GM12874 (cell line): ENCODE results near the gene SBK1.

ENCODE experiments used
- CTCF ChIP-seq: IDR thresholded peaks from 2 replicates; pipeline ENCODE4 v1.5.1; 2011; ENCODE audit warnings: low read depth, mild to moderate bottlenecking, control low read depth, low read length, moderate library complexity; ENCODE audit not compliant: insufficient read depth

SBK1 gene

GRCh38 chr16:28317040-28317880, 24.9 kb downstream of the SBK1 start:
- TF ChIP-seq CTCF = peak; percentile 92

DNA sequence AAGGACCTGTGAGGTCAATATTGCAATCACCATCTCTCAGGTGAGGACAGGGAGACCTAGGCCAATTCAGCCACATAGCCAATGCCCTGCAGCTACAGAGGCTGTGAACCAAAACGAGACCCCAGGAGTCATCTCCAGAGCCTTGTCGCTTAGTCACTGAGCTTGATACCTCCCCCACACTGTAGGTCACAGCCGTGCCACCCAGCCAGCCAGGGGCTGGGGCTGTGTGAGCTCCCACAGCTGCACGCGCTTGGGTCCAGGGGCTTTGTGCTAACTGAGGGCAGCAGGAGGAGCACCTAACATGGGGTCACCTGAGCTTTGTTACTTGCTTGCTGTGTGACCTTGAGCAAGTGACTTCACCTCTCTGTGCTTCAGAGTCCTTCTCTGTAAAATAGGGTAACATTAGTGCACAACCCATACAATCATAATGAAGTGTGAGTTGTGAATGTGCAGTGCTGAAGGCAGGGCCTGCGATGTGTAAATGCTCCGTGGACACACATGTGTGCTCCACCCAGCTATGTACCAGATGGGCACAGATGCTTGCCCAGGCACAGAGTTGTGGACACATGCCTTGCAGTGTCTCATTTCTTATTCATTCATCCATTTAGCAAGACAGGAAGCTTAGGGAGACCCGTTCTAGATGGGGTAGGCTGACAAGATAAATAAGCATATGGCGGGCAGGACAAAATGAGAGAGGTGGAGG, 25.9 kb downstream of the SBK1 start:
- TF ChIP-seq CTCF = no peak

DNA sequence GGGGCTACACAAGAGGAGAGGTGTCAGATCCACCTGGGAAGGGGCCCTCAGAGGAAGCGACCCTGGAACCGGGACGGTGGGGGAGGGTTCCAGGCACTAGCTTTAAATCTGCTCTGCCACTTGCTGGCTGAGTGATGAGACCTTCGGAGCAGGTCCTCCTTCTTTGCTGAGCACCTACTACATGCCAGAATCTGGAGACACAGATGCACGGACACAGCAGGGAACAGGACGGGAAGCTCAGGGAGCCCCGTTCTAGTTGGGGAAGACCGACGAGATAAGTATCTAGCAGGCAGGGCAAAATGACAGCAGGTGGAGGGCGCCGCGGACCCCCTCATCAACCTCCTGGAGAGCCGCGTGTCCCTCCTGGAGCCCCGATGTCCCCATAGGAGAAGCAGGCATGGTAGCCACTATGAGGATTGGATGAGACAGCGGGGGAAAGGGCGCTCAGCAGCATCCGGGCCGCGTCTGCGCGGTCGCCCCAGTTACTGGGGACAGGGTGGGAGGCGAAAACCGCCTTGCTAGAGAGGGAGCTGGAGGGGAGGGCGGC, 27.2 kb downstream of the SBK1 start:
- no peak for TF ChIP-seq CTCF

DNA sequence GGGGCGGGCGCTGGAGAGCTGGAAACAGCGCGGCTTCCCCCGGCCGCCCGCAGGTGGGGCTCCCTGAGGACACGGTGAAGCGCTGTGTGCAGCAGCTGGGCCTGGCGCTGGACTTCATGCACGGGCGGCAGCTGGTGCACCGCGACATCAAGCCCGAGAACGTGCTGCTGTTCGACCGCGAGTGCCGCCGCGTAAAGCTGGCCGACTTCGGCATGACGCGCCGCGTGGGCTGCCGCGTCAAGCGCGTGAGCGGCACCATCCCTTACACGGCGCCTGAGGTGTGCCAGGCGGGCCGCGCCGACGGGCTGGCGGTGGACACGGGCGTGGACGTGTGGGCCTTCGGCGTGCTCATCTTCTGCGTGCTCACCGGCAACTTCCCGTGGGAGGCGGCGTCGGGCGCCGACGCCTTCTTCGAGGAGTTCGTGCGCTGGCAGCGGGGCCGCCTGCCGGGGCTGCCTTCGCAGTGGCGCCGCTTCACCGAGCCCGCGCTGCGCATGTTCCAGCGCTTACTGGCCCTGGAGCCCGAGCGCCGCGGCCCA, 27.8 kb downstream of the SBK1 start:
- TF ChIP-seq CTCF = no peak

- no peak for TF ChIP-seq CTCF
Observed at GRCh38 chr16:28320741-28321140, 28.4 kb downstream of the SBK1 start.

DNA sequence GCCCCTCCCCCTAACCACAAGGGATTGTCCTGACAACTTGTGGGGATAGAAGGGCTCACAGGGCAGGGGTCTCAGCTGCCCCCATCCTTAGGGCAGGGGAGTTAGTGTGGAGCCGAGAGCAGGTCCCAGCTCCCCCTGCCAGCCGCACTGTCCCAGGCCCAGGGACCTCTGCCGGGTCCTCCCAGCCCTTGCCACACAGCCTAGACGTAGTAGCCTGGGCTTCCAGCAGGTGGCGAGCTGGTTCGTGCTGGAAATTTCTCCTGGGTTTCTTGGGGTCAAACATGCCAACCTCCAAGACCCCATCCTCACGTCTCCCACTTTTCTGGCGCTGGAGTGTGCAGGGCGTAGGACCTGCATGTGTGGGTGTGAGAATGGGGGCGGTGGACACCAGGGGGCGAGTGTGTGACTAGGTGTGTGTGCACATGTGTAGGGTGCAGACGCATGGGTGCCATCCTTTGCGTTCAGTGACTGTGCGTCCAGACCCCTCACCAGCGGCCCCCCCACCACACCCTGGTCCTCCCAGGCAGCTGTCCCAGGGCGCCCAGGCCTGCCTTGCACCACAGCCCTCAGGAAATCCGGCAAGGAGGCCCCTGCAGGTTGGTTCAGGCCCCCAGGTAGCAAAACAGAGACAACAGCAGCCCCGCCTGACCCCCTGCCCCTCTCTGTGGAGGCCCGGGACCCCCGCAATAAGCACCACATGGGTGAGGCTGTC, 29.5 kb downstream of the SBK1 start:
- TF ChIP-seq CTCF = peak; percentile 90

DNA sequence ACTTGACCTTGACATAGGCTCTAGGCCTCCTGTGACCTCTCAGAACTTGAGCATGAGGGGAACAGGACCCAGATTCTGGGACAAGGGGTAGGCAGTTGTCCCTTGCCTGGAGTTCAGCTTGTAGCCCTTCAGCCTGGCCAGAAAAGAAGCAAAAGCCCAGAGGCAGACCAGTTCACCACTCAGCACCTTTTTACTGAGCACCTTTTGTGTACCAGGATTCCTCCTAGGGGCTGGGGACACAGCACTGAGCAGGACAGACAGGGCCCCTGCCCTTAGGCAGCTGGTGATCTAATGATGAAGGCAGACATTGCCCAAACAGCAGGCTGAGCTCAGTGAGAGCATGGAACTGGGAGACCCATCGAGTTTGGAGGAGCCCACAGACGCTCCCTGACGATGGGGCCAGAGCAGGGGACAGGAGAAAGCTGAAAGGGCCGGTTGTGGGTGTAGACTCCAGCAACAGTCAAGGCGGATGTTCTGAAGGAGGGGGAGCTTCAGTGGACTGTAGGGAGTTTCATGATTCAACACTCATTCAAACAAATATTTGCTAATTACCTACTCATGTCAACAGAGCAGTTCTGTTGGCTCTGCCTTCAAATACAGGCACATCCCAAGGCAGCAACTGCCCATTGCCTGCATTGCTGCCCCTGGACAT, 32.0 kb downstream of the SBK1 start:
- no peak for TF ChIP-seq CTCF
